ENCODE measurements around the gene GPHA2. TPM values are rescaled to one million over a fixed set of nuclear protein-coding genes. Genes with fewer than 3 reads are reported as not detected.
A peak's percentile ranks its signal among the peaks of the same experiment; 100 is the strongest.

Gene GPHA2
- polyA plus RNA-seq, 4 donors, result 0.13 to 0.19 TPM; not detected in 2

- DNase-seq (no peak), FAIRE-seq (no peak)
- Histone ChIP-seq H3K4me1 (ENCODE audit: control insufficient read depth in 3 of 3, insufficient read depth in 2 of 3, low read depth in 1 of 3, low read length in 2 of 3) (peaks cover 0 to 3% (median 0%) of the 10 kb centered on the region in 3 donors), H3K27ac (ENCODE audit: low read depth in 1 of 3, low read length in 2 of 3) (no peak overlapping the region), H3K9me3 (ENCODE audit: control insufficient read depth in 2 of 2, insufficient read depth in 1 of 2, low read depth in 1 of 2, low read length in 1 of 2) (no peaks in the 10 kb centered on the region), H3K36me3 (ENCODE audit: control insufficient read depth in 3 of 3, insufficient read depth in 2 of 3, low read depth in 1 of 3, low read length in 3 of 3) (no peaks in the 10 kb centered on the region), H3K4me3 (ENCODE audit: low read depth in 1 of 3, low read length in 3 of 3) (no peak overlapping the region), H3K27me3 (ENCODE audit: control insufficient read depth in 3 of 3, insufficient read depth in 3 of 3, low read length in 3 of 3) (no peaks in the 10 kb centered on the region)
- WGBS, 3 donors, result 82 to 84% (median 83%) methylated on average over 5 of the region's 5 CpGs
Measured at GRCh38 chr11:64963072-64963631, 27.5 kb upstream of the GPHA2 start.

- H3K4me1 ChIP-seq (ENCODE audit: control insufficient read depth in 3 of 3, insufficient read depth in 2 of 3, low read depth in 1 of 3, low read length in 2 of 3), result peaks cover 0 to 3% (median 0%) of the 10 kb centered on the region in 3 donors
- no peak overlapping the region for H3K27ac ChIP-seq (ENCODE audit: low read depth in 1 of 3, low read length in 2 of 3)
- FAIRE-seq (no peak), DNase-seq (no peak)
- no peaks in the 10 kb centered on the region for H3K27me3 ChIP-seq (ENCODE audit: control insufficient read depth in 3 of 3, insufficient read depth in 3 of 3, low read length in 3 of 3)
- H3K9me3 ChIP-seq (ENCODE audit: control insufficient read depth in 2 of 2, insufficient read depth in 1 of 2, low read depth in 1 of 2, low read length in 1 of 2), result no peaks in the 10 kb centered on the region
- 45 to 56% (median 51%) methylated on average over 4 of the region's 4 CpGs for WGBS, 3 donors
- no peak overlapping the region for H3K4me3 ChIP-seq (ENCODE audit: low read depth in 1 of 3, low read length in 3 of 3)
- no peaks in the 10 kb centered on the region for H3K36me3 ChIP-seq (ENCODE audit: control insufficient read depth in 3 of 3, insufficient read depth in 2 of 3, low read depth in 1 of 3, low read length in 3 of 3)
Measured at GRCh38 chr11:64960719-64961118, 25.0 kb upstream of the GPHA2 start.

GRCh38 chr11:64959498-64959897, 23.8 kb upstream of the GPHA2 start:
- H3K4me1 ChIP-seq (ENCODE audit: control insufficient read depth in 3 of 3, insufficient read depth in 2 of 3, low read depth in 1 of 3, low read length in 2 of 3), result peaks cover 0 to 3% (median 0%) of the 10 kb centered on the region in 3 donors
- no peak overlapping the region for H3K27ac ChIP-seq (ENCODE audit: low read depth in 1 of 3, low read length in 2 of 3)
- DNase-seq (no peak), FAIRE-seq (no peak)
- H3K9me3 ChIP-seq (ENCODE audit: control insufficient read depth in 2 of 2, insufficient read depth in 1 of 2, low read depth in 1 of 2, low read length in 1 of 2), result no peaks in the 10 kb centered on the region
- WGBS, 3 donors, result 41 to 54% (median 41%) methylated on average over 3 of the region's 3 CpGs
- no peak overlapping the region for H3K4me3 ChIP-seq (ENCODE audit: low read depth in 1 of 3, low read length in 3 of 3)
- no peaks in the 10 kb centered on the region for H3K27me3 ChIP-seq (ENCODE audit: control insufficient read depth in 3 of 3, insufficient read depth in 3 of 3, low read length in 3 of 3)
- H3K36me3 ChIP-seq (ENCODE audit: control insufficient read depth in 3 of 3, insufficient read depth in 2 of 3, low read depth in 1 of 3, low read length in 3 of 3), result no peaks in the 10 kb centered on the region

GRCh38 chr11:64954201-64954600, 18.5 kb upstream of the GPHA2 start:
- whole genome bisulfite sequencing, 3 donors, result 50 to 61% (median 53%) methylated on average over 5 of the region's 5 CpGs
- Histone ChIP-seq H3K4me1 (ENCODE audit: control insufficient read depth in 3 of 3, insufficient read depth in 2 of 3, low read depth in 1 of 3, low read length in 2 of 3) (no peaks in the 10 kb centered on the region), H3K27ac (ENCODE audit: low read depth in 1 of 3, low read length in 2 of 3) (no peak overlapping the region), H3K9me3 (ENCODE audit: control insufficient read depth in 2 of 2, insufficient read depth in 1 of 2, low read depth in 1 of 2, low read length in 1 of 2) (no peaks in the 10 kb centered on the region), H3K4me3 (ENCODE audit: low read depth in 1 of 3, low read length in 3 of 3) (no peak overlapping the region), H3K36me3 (ENCODE audit: control insufficient read depth in 3 of 3, insufficient read depth in 2 of 3, low read depth in 1 of 3, low read length in 3 of 3) (no peaks in the 10 kb centered on the region), H3K27me3 (ENCODE audit: control insufficient read depth in 3 of 3, insufficient read depth in 3 of 3, low read length in 3 of 3) (peaks cover 0 to 3% (median 0%) of the 10 kb centered on the region in 3 donors)
- DNase-seq, result no peak
- no peak for FAIRE-seq

GRCh38 chr11:64951529-64951928, 15.8 kb upstream of the GPHA2 start:
- FAIRE-seq (no peak), DNase-seq (no peak)
- H3K9me3 ChIP-seq (ENCODE audit: control insufficient read depth in 2 of 2, insufficient read depth in 1 of 2, low read depth in 1 of 2, low read length in 1 of 2), result no peaks in the 10 kb centered on the region
- 50 to 73% (median 64%) methylated on average over 4 of the region's 4 CpGs for WGBS, 3 donors
- no peak overlapping the region for H3K27ac ChIP-seq (ENCODE audit: low read depth in 1 of 3, low read length in 2 of 3)
- peaks cover 0 to 3% (median 0%) of the 10 kb centered on the region in 3 donors for H3K27me3 ChIP-seq (ENCODE audit: control insufficient read depth in 3 of 3, insufficient read depth in 3 of 3, low read length in 3 of 3)
- H3K36me3 ChIP-seq (ENCODE audit: control insufficient read depth in 3 of 3, insufficient read depth in 2 of 3, low read depth in 1 of 3, low read length in 3 of 3), result no peaks in the 10 kb centered on the region
- H3K4me3 ChIP-seq (ENCODE audit: low read depth in 1 of 3, low read length in 3 of 3), result no peak overlapping the region
- H3K4me1 ChIP-seq (ENCODE audit: control insufficient read depth in 3 of 3, insufficient read depth in 2 of 3, low read depth in 1 of 3, low read length in 2 of 3), result no peaks in the 10 kb centered on the region

- WGBS, 3 donors, result 61 to 82% (median 75%) methylated on average over 5 of the region's 5 CpGs
- H3K4me3 ChIP-seq (ENCODE audit: low read depth in 1 of 3, low read length in 3 of 3), result no peak overlapping the region
- FAIRE-seq (no peak), DNase-seq (no peak)
- H3K36me3 ChIP-seq (ENCODE audit: control insufficient read depth in 3 of 3, insufficient read depth in 2 of 3, low read depth in 1 of 3, low read length in 3 of 3), result no peaks in the 10 kb centered on the region
- peaks cover 0 to 3% (median 0%) of the 10 kb centered on the region in 3 donors for H3K27me3 ChIP-seq (ENCODE audit: control insufficient read depth in 3 of 3, insufficient read depth in 3 of 3, low read length in 3 of 3)
- H3K9me3 ChIP-seq (ENCODE audit: control insufficient read depth in 2 of 2, insufficient read depth in 1 of 2, low read depth in 1 of 2, low read length in 1 of 2), result no peaks in the 10 kb centered on the region
- H3K4me1 ChIP-seq (ENCODE audit: control insufficient read depth in 3 of 3, insufficient read depth in 2 of 3, low read depth in 1 of 3, low read length in 2 of 3), result no peaks in the 10 kb centered on the region
- H3K27ac ChIP-seq (ENCODE audit: low read depth in 1 of 3, low read length in 2 of 3), result no peak overlapping the region
Measured at GRCh38 chr11:64947208-64947814, 11.6 kb upstream of the GPHA2 start.

GRCh38 chr11:64936539-64936938, 846 bp upstream of the GPHA2 start:
- FAIRE-seq (no peak), DNase-seq (no peak)
- WGBS, 3 donors, result 82 to 93% (median 86%) methylated on average over 4 of the region's 4 CpGs
- Histone ChIP-seq H3K27me3 (ENCODE audit: control insufficient read depth in 3 of 3, insufficient read depth in 3 of 3, low read length in 3 of 3) (peaks cover 0 to 2% (median 0%) of the 10 kb centered on the region in 3 donors), H3K4me1 (ENCODE audit: control insufficient read depth in 3 of 3, insufficient read depth in 2 of 3, low read depth in 1 of 3, low read length in 2 of 3) (peaks cover 0 to 17% (median 0%) of the 10 kb centered on the region in 3 donors), H3K36me3 (ENCODE audit: control insufficient read depth in 3 of 3, insufficient read depth in 2 of 3, low read depth in 1 of 3, low read length in 3 of 3) (peaks cover 2 to 25% (median 5%) of the 10 kb centered on the region in 3 donors), H3K4me3 (ENCODE audit: low read depth in 1 of 3, low read length in 3 of 3) (no peak overlapping the region), H3K9me3 (ENCODE audit: control insufficient read depth in 2 of 2, insufficient read depth in 1 of 2, low read depth in 1 of 2, low read length in 1 of 2) (no peaks in the 10 kb centered on the region), H3K27ac (ENCODE audit: low read depth in 1 of 3, low read length in 2 of 3) (no peak overlapping the region)

- 21 to 65% (median 46%) methylated on average over 27 of the region's 27 CpGs for WGBS, 3 donors
- Histone ChIP-seq H3K9me3 (ENCODE audit: control insufficient read depth in 2 of 2, insufficient read depth in 1 of 2, low read depth in 1 of 2, low read length in 1 of 2) (no peaks in the 10 kb centered on the region), H3K27me3 (ENCODE audit: control insufficient read depth in 3 of 3, insufficient read depth in 3 of 3, low read length in 3 of 3) (peaks cover 0 to 2% (median 0%) of the 10 kb centered on the region in 3 donors), H3K4me1 (ENCODE audit: control insufficient read depth in 3 of 3, insufficient read depth in 2 of 3, low read depth in 1 of 3, low read length in 2 of 3) (peaks cover 0 to 17% (median 0%) of the 10 kb centered on the region in 3 donors), H3K27ac (ENCODE audit: low read depth in 1 of 3, low read length in 2 of 3) (no peak overlapping the region), H3K4me3 (ENCODE audit: low read depth in 1 of 3, low read length in 3 of 3) (no peak overlapping the region), H3K36me3 (ENCODE audit: control insufficient read depth in 3 of 3, insufficient read depth in 2 of 3, low read depth in 1 of 3, low read length in 3 of 3) (peaks cover 11 to 40% (median 15%) of the 10 kb centered on the region in 3 donors)
- DNase-seq (peak; percentile 62 to 68), FAIRE-seq (no peak)
Measured at GRCh38 chr11:64934682-64935358, 873 bp downstream of the GPHA2 start.

Measured in small intestine (tissue), 7 donors.